Lower leg skin (tissue), 3 donors: Measurements from ENCODE around the gene MYO3B.

Source experiments
- POLR2A ChIP-seq, 2 donors: fragments of 450-650 bp; IDR thresholded peaks; one replicate each; pipeline ENCODE4 v1.6.1; 2016 to 2017; ENCODE audit warnings: antibody characterized with exemption in 2 of 2, mild to moderate bottlenecking in 1 of 2, moderate library complexity in 1 of 2
- TF ChIP-seq, protein P1 (sequence below), 3 donors: fragments of 450-650 bp; IDR thresholded peaks; one replicate each; pipeline ENCODE4 v1.5.1; 2016; ENCODE audit warnings: antibody characterized with exemption in 3 of 3, mild to moderate bottlenecking in 3 of 3, moderate library complexity in 2 of 3

DNA sequence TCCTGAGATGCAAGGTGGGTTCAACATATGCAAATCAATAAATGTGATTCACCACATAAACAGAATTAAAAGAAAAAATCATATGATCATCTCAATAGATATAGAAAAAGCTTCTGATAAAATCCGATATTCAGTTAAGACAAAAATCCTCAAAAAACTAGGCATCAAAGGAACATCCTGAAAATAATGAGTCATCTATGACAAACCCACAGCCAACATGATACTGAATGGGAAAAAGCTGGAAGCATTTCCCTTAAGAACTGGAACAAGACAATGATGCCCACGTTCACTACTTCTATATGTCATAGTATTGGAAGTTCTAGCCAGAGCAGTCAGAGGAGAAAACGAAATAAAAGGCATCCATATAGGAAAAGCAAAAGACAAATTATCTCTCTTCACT lies 80.4 kb downstream of the MYO3B start:
- TF ChIP-seq, protein P1, sequence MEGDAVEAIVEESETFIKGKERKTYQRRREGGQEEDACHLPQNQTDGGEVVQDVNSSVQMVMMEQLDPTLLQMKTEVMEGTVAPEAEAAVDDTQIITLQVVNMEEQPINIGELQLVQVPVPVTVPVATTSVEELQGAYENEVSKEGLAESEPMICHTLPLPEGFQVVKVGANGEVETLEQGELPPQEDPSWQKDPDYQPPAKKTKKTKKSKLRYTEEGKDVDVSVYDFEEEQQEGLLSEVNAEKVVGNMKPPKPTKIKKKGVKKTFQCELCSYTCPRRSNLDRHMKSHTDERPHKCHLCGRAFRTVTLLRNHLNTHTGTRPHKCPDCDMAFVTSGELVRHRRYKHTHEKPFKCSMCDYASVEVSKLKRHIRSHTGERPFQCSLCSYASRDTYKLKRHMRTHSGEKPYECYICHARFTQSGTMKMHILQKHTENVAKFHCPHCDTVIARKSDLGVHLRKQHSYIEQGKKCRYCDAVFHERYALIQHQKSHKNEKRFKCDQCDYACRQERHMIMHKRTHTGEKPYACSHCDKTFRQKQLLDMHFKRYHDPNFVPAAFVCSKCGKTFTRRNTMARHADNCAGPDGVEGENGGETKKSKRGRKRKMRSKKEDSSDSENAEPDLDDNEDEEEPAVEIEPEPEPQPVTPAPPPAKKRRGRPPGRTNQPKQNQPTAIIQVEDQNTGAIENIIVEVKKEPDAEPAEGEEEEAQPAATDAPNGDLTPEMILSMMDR (IDR thresholded peaks at IDR 0.05): no peak
- TF ChIP-seq POLR2A (IDR thresholded peaks at IDR 0.05): no peak
